ENCODE results near the gene SPEM1.
A peak's percentile ranks its signal among the peaks of the same experiment; 100 is the strongest.

SPEM1 gene

GRCh38 chr17:7445619-7445968 is 25.5 kb downstream of the SPEM1 start:
- peaks cover 45% of the 10 kb centered on the region for H3K27me3 ChIP-seq (ENCODE audit: insufficient read depth, low read length)
- no peak overlapping the region for H3K27ac ChIP-seq (ENCODE audit: low read length)
- H3K4me1 ChIP-seq (ENCODE audit: insufficient read depth, low read length): peaks cover 20% of the 10 kb centered on the region; the same call in 1 of the 2 replicates
- H3K4me3 ChIP-seq (ENCODE audit: low read length): peak overlapping the region; percentile 65
- H3K9ac ChIP-seq (ENCODE audit: low read depth, low read length): peak overlapping the region; percentile 45; the same call in 1 of the 2 replicates
- no peaks in the 10 kb centered on the region for H3K9me3 ChIP-seq (ENCODE audit: insufficient read depth, low read depth, low read length)
- H3K36me3 ChIP-seq (ENCODE audit: insufficient read depth, low read depth, low read length): no peaks in the 10 kb centered on the region

- Histone ChIP-seq H3K27me3 (ENCODE audit: insufficient read depth, low read length) (peaks cover 26% of the 10 kb centered on the region), H3K9me3 (ENCODE audit: insufficient read depth, low read depth, low read length) (no peaks in the 10 kb centered on the region), H3K4me1 (ENCODE audit: insufficient read depth, low read length) (peaks cover 8% of the 10 kb centered on the region; the same call in 1 of the 2 replicates), H3K4me3 (ENCODE audit: low read length) (no peak overlapping the region), H3K27ac (ENCODE audit: low read length) (no peak overlapping the region), H3K36me3 (ENCODE audit: insufficient read depth, low read depth, low read length) (no peaks in the 10 kb centered on the region), H3K9ac (ENCODE audit: low read depth, low read length) (no peak overlapping the region)
Measured at GRCh38 chr17:7448461-7448860, 28.3 kb downstream of the SPEM1 start.

- no peak overlapping the region for H3K4me3 ChIP-seq (ENCODE audit: low read length)
- H3K27ac ChIP-seq (ENCODE audit: low read length): no peak overlapping the region
- no peak overlapping the region for H3K9ac ChIP-seq (ENCODE audit: low read depth, low read length)
- H3K9me3 ChIP-seq (ENCODE audit: insufficient read depth, low read depth, low read length): no peaks in the 10 kb centered on the region
- peaks cover 4% of the 10 kb centered on the region; the same call in 1 of the 2 replicates for H3K4me1 ChIP-seq (ENCODE audit: insufficient read depth, low read length)
- H3K36me3 ChIP-seq (ENCODE audit: insufficient read depth, low read depth, low read length): peaks cover 5% of the 10 kb centered on the region; the same call in 1 of the 2 replicates
- H3K27me3 ChIP-seq (ENCODE audit: insufficient read depth, low read length): no peaks in the 10 kb centered on the region
Measured at GRCh38 chr17:7459961-7460545, 39.9 kb downstream of the SPEM1 start.

GRCh38 chr17:7460850-7461660 is 40.9 kb downstream of the SPEM1 start:
- Histone ChIP-seq H3K36me3 (ENCODE audit: insufficient read depth, low read depth, low read length) (peaks cover 5% of the 10 kb centered on the region; the same call in 1 of the 2 replicates), H3K9me3 (ENCODE audit: insufficient read depth, low read depth, low read length) (no peaks in the 10 kb centered on the region), H3K27ac (ENCODE audit: low read length) (no peak overlapping the region), H3K4me1 (ENCODE audit: insufficient read depth, low read length) (peaks cover 4% of the 10 kb centered on the region; the same call in 1 of the 2 replicates), H3K9ac (ENCODE audit: low read depth, low read length) (no peak overlapping the region), H3K27me3 (ENCODE audit: insufficient read depth, low read length) (no peaks in the 10 kb centered on the region), H3K4me3 (ENCODE audit: low read length) (no peak overlapping the region)

GRCh38 chr17:7462474-7463371 is 42.6 kb downstream of the SPEM1 start:
- Histone ChIP-seq H3K27me3 (ENCODE audit: insufficient read depth, low read length) (no peaks in the 10 kb centered on the region), H3K4me3 (ENCODE audit: low read length) (no peak overlapping the region), H3K9ac (ENCODE audit: low read depth, low read length) (no peak overlapping the region), H3K27ac (ENCODE audit: low read length) (no peak overlapping the region), H3K36me3 (ENCODE audit: insufficient read depth, low read depth, low read length) (peaks cover 9% of the 10 kb centered on the region), H3K4me1 (ENCODE audit: insufficient read depth, low read length) (peaks cover 4% of the 10 kb centered on the region; the same call in 1 of the 2 replicates), H3K9me3 (ENCODE audit: insufficient read depth, low read depth, low read length) (no peaks in the 10 kb centered on the region)

GRCh38 chr17:7463372-7463846 is 43.3 kb downstream of the SPEM1 start:
- no peak overlapping the region for H3K4me3 ChIP-seq (ENCODE audit: low read length)
- H3K4me1 ChIP-seq (ENCODE audit: insufficient read depth, low read length): peaks cover 4% of the 10 kb centered on the region; the same call in 1 of the 2 replicates
- H3K27ac ChIP-seq (ENCODE audit: low read length): no peak overlapping the region
- peaks cover 9% of the 10 kb centered on the region for H3K36me3 ChIP-seq (ENCODE audit: insufficient read depth, low read depth, low read length)
- no peaks in the 10 kb centered on the region for H3K27me3 ChIP-seq (ENCODE audit: insufficient read depth, low read length)
- H3K9me3 ChIP-seq (ENCODE audit: insufficient read depth, low read depth, low read length): no peaks in the 10 kb centered on the region
- no peak overlapping the region for H3K9ac ChIP-seq (ENCODE audit: low read depth, low read length)

- peaks cover 4% of the 10 kb centered on the region; the same call in 1 of the 2 replicates for H3K4me1 ChIP-seq (ENCODE audit: insufficient read depth, low read length)
- H3K27ac ChIP-seq (ENCODE audit: low read length): no peak overlapping the region
- H3K9me3 ChIP-seq (ENCODE audit: insufficient read depth, low read depth, low read length): no peaks in the 10 kb centered on the region
- H3K9ac ChIP-seq (ENCODE audit: low read depth, low read length): no peak overlapping the region
- H3K27me3 ChIP-seq (ENCODE audit: insufficient read depth, low read length): no peaks in the 10 kb centered on the region
- H3K4me3 ChIP-seq (ENCODE audit: low read length): no peak overlapping the region
- H3K36me3 ChIP-seq (ENCODE audit: insufficient read depth, low read depth, low read length): peaks cover 9% of the 10 kb centered on the region
Measured at GRCh38 chr17:7464081-7464480, 44.0 kb downstream of the SPEM1 start.

GRCh38 chr17:7465597-7466275 is 45.6 kb downstream of the SPEM1 start:
- H3K27me3 ChIP-seq (ENCODE audit: insufficient read depth, low read length): no peaks in the 10 kb centered on the region
- H3K36me3 ChIP-seq (ENCODE audit: insufficient read depth, low read depth, low read length): peaks cover 9% of the 10 kb centered on the region
- H3K9ac ChIP-seq (ENCODE audit: low read depth, low read length): no peak overlapping the region
- H3K4me3 ChIP-seq (ENCODE audit: low read length): no peak overlapping the region
- no peaks in the 10 kb centered on the region for H3K9me3 ChIP-seq (ENCODE audit: insufficient read depth, low read depth, low read length)
- no peak overlapping the region for H3K27ac ChIP-seq (ENCODE audit: low read length)
- peaks cover 4% of the 10 kb centered on the region; the same call in 1 of the 2 replicates for H3K4me1 ChIP-seq (ENCODE audit: insufficient read depth, low read length)

GRCh38 chr17:7466318-7466638 is 46.2 kb downstream of the SPEM1 start:
- Histone ChIP-seq H3K9ac (ENCODE audit: low read depth, low read length) (no peak overlapping the region), H3K9me3 (ENCODE audit: insufficient read depth, low read depth, low read length) (no peaks in the 10 kb centered on the region), H3K4me3 (ENCODE audit: low read length) (no peak overlapping the region), H3K4me1 (ENCODE audit: insufficient read depth, low read length) (peaks cover under 1% of the 10 kb centered on the region; the same call in 1 of the 2 replicates), H3K27ac (ENCODE audit: low read length) (no peak overlapping the region), H3K27me3 (ENCODE audit: insufficient read depth, low read length) (no peaks in the 10 kb centered on the region), H3K36me3 (ENCODE audit: insufficient read depth, low read depth, low read length) (peaks cover 9% of the 10 kb centered on the region)

GRCh38 chr17:7466639-7467341 is 46.7 kb downstream of the SPEM1 start:
- H3K27ac ChIP-seq (ENCODE audit: low read length): no peak overlapping the region
- H3K4me1 ChIP-seq (ENCODE audit: insufficient read depth, low read length): no peaks in the 10 kb centered on the region
- H3K9ac ChIP-seq (ENCODE audit: low read depth, low read length): no peak overlapping the region
- H3K4me3 ChIP-seq (ENCODE audit: low read length): no peak overlapping the region
- H3K36me3 ChIP-seq (ENCODE audit: insufficient read depth, low read depth, low read length): peaks cover 9% of the 10 kb centered on the region
- no peaks in the 10 kb centered on the region for H3K27me3 ChIP-seq (ENCODE audit: insufficient read depth, low read length)
- H3K9me3 ChIP-seq (ENCODE audit: insufficient read depth, low read depth, low read length): no peaks in the 10 kb centered on the region

Measured in iPS-20b (cell line).